NCI-H1417 (cell line): ENCODE results near the gene PAM.
A peak's percentile ranks its signal among the peaks of the same experiment; 100 is the strongest.
"Not testable (repeated sequence)": the region's sequence is repeated elsewhere in the genome, so short reads cannot be mapped to it uniquely, and the experiment has no call there.

Experiments used
- DNase-seq, 3 experiments: peaks; one replicate each; lab custom pipeline; 2025; lab: John Stamatoyannopoulos, UW

PAM gene

GRCh38 chr5:102751903-102752376 is 3.2 kb upstream of the PAM start:
- not testable (repeated sequence) for DNase-seq

GRCh38 chr5:102753889-102754766 is 977 bp upstream of the PAM start:
- DNase-seq, result peak in 2 of 3 experiments; percentile 55 to 68

DNA sequence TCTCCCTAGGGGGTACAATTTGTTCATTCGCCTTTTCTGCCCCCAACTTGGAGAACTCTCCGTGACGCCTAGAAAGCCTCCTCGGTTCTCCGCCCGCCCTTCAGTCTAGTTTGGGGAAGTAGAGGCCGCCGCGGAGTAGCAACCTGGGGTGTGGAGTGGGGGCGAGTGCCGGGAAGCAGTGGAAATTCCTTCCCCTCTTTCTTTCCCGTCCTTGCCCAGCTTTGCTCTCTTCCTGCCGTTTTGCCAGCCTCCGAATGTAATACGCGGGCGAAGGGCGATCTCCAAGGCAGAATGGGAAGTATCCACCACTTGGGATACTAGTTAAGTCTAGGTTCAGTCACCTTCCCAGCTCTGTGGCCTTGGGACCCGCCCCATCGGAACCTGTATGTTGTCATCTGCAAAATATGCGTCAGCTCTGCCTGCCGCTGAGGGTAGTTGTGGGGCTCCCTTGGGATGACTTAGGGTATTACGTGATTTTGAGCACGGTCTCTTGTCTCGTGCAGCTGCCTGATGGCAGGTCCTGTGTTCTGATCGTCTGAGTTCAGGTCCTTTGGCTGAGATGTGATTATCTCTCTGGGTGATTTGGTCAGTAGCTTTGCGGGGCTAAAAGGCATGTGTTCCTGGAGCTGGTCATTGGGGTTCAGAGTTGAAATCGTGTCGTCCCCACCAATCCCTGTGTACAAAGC is 724 bp downstream of the PAM start:
- peak; percentile 20 to 62 (median 59) for DNase-seq

DNA sequence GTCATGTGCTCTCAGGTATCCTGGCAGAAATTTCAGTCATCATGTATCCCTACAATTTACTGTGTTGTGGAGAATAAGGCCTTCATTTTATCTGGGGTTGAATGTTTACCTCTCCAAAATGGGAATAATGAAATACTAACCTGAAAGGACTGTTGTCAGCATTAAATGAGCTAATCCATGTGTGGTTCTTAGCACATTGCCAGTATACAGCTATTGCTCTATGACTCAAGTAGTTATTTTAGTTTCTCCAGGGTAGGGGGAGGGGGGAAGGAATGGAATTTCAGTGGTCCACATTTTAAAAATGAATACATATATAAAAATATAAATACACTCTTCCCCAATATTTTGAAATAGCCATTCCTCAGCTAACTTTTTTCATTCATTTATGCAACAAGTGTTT is 3.5 kb downstream of the PAM start:
- no peak for DNase-seq

DNA sequence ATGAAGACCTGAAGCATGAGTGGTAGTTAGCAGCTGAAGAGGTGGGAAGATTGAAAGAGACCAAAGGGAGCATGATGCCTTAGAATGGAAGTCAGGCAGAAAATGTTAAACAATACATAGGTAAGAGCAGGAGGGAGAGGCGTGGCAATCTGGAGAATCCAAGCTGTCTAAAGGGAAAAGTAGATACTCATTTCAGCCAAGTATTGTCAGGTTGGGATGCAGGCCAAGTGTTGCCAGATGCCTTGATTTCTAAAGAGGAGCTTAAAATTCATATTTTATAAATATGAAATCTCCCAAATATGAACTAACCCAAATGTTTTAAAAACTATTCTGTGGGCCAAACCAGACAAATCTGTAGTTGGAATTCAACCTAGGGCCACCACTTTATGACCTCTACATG is 4.2 kb downstream of the PAM start:
- DNase-seq, result peak in 1 of 3 experiments; percentile 81

DNA sequence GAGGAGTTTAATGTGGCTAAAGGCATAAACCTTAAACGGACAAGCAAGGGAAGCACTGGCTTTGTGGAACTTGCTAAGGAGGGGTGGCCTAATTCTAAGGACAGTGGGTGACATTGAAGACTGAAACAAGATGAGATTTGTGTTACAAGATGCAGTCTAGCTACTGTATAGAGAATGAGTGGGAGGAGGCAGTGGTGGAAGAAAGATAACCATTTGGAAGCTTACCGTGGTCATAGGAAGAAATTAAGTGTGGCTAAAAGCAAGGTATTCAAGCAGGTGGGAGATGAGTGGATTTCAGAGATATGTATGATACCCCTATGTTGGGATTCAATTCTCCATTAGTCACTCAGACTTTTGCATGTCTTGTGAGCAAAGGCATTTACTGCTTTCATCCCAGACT is 4.6 kb downstream of the PAM start:
- no peak for DNase-seq

GRCh38 chr5:102760815-102761214 is 5.7 kb downstream of the PAM start:
- no peak for DNase-seq

GRCh38 chr5:102762095-102762534 is 7.0 kb downstream of the PAM start:
- peak in 2 of 3 experiments; percentile 23 to 26 for DNase-seq

DNA sequence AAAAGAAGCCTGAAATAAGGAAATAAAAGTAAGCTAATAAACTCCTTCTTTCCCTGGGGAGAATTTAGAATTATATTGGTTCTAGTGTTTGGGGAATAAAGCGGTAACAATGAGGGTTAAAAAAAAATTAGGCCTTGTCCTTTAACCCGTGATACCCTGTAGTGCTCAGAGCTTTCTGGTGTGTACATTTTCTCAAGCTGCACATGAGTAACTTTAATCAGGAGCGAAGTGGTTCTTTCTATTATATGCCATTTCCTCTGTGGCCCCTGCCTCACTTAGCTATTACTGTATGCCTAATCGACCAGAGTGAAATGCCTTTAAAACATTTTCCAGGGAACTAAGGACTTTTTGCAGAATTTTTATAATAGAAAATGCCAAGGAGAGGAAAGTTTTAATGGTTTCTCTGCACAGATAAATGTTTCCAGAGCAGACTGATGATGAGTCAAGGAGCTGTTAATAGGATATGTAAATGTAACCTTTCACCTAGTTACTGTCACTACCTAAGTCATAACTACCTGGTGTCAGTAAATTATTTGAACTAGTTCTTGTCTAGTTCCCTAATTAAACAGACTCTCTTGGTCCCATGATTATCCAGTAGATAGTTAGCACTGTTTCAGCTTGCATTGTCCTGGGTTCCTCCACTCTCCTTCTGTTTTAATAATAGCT is 7.6 kb downstream of the PAM start:
- peak in 1 of 3 experiments; percentile 14 for DNase-seq

GRCh38 chr5:102763734-102764133 is 8.6 kb downstream of the PAM start:
- no peak for DNase-seq

DNA sequence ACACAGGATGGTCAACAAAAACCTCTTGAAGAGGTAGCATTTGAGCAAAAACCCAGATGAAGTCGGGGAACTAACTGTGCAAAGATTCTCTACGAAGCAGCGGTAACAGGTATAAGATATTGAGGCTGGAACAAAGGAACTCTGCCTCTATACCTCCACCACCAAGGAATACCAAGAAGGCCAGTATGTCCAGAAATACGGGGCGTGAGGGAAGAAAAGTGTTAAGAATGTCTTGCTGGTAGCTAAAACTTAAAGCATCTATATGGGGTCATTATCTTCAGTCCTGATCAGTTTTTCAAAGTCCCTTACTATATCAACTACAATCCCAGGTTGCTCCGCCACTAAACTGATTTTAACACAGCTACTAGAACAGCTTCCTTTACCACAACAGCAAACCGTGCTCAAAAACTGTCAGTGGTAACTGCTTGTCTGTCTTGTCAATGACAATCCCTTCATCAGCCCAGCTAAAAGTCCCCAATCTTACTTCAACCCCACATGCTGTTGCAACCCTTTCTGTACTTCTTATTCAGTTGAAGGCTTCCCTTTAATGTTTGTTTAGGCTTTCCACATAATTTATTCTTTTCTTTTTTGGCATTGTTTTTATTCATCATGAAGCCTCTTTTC is 9.4 kb downstream of the PAM start:
- no peak for DNase-seq

DNA sequence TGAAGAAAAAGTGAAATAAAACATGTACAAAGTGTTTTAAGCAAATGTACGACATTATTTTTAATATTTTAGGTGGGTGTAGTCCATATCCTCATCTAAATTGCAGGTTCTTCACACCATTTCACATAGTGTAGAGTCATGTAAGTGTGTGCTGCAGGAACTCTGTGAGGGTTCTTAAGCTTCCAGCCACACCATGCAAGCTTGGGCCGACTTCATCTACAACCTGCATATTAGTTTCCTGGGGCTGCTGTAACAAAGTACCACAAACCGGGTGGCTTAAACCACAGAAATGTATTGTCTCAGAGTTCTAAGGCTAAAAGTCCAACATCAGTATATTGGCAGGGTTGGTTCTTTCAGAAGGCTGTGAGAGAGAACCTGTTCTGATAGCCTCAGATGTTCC is 10.2 kb downstream of the PAM start:
- no peak for DNase-seq

GRCh38 chr5:102766295-102767090 is 11.4 kb downstream of the PAM start:
- no peak for DNase-seq

- no peak for DNase-seq
Measured at GRCh38 chr5:102767862-102768261, 12.8 kb downstream of the PAM start.

- DNase-seq, result no peak
Measured at GRCh38 chr5:102770803-102771202, 15.7 kb downstream of the PAM start.

GRCh38 chr5:102771435-102771834 is 16.3 kb downstream of the PAM start:
- DNase-seq, result no peak

- no peak for DNase-seq
Measured at GRCh38 chr5:102772273-102772672, 17.2 kb downstream of the PAM start.

DNA sequence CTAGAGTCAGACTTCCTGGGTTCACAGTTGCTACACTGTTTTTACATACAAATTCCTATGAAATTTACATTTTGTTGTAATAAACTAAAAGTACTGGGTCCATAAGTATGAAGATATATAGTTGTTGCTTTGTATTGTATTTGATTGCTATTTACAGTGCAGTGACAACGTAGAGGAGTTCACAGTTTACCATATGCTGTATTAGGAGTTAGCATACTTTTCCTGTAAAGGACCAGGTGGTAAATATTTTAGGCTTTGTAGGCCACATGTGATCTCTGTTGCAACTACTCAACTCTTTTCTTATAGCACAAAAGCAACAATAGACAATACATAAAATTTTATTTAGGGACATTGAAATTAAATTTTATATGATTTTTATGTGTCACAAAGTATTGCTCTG is 18.0 kb downstream of the PAM start:
- no peak for DNase-seq

- DNase-seq, result not testable (repeated sequence)
Measured at GRCh38 chr5:102775756-102776155, 20.7 kb downstream of the PAM start.

- peak in 1 of 3 experiments; percentile 59 for DNase-seq
Measured at GRCh38 chr5:102777099-102777498, 22.0 kb downstream of the PAM start.

GRCh38 chr5:102778478-102778877 is 23.4 kb downstream of the PAM start:
- DNase-seq, result no peak
